HCT116 (cell line): ENCODE data around the gene PLEKHM3. TPM values are rescaled to one million over a fixed set of nuclear protein-coding genes. Genes with fewer than 3 reads are reported as not detected.
A peak's percentile ranks its signal among the peaks of the same experiment; 100 is the strongest.

Experiments
- ATAC-seq: fragments of 200-7000 bp; cut with Tn5 transposase; 2 replicates; pipeline ENCODE4 v1.9.1; 2020; ENCODE audit warnings: mild to moderate bottlenecking, moderate library complexity
- Bru-seq: library from RNA; stranded (reverse); fragments of 400-500 nt; gene quantifications from one replicate; lab custom pipeline; 2021; lab: Mats Ljungman, UMichigan
- BruChase-seq, 2 experiments: library from RNA; stranded (reverse); fragments of 400-500 nt; gene quantifications; one replicate each; lab custom pipeline; 2021; lab: Mats Ljungman, UMichigan
- BruUV-seq: library from RNA; stranded (reverse); fragments of 400-500 nt; replicated peaks from 2 replicates; lab custom pipeline; 2021; lab: Mats Ljungman, UMichigan
- CTCF ChIA-PET: fragments of 300-600 bp; sonication (Branson Sonifier 250); formaldehyde crosslinking; loops from one replicate; lab custom pipeline; 2021; ENCODE audit warnings: antibody characterized with exemption; lab: Charles Lee
- POLR2A ChIA-PET: fragments of 300-600, 350-600 bp; sonication (Branson Sonifier 250); formaldehyde crosslinking; loops from one replicate; lab custom pipeline; 2021; ENCODE audit warnings: antibody characterized with exemption; lab: Charles Lee
- RAD21 ChIA-PET, 2 experiments: fragments of 300-600 bp; sonication (Branson Sonifier 250); formaldehyde crosslinking; loops; one replicate each; lab custom pipeline; 2023; ENCODE audit warnings: low total read pairs in 2 of 2; ENCODE audit not compliant: uncharacterized antibody in 2 of 2, unreplicated experiment in 2 of 2, low non-redundant PET in 1 of 2; lab: Charles Lee
- DNase-seq: peaks from one replicate; pipeline ENCODE4 v3.0.0-alpha.2; 2010; ENCODE audit warnings: low read depth, low spot score
- H2AFZ ChIP-seq: fragments of 200-600 bp; shearing (Covaris generic), sonication (generic); 2 replicates; pipeline ENCODE4 v1.6.1; 2017; ENCODE audit warnings: low read depth, mixed run types, mixed read lengths, antibody characterized with exemption, low read length; ENCODE audit not compliant: poor library complexity, severe bottlenecking
- H3K27ac ChIP-seq: 2 replicates; pipeline ENCODE4 v1.5.1; 2012; ENCODE audit warnings: low read depth, low read length
- H3K27me3 ChIP-seq: fragments of 200-600 bp; sonication (generic); 2 replicates; pipeline ENCODE4 v1.6.1; 2016; ENCODE audit warnings: mixed run types, low read length, mixed read lengths; ENCODE audit not compliant: insufficient read depth
- H3K36me3 ChIP-seq, 2 experiments: fragments of 200-500 bp in 1 of 2; fragments of 200-600 bp in 1 of 2; sonication (Bioruptor generic) in 1 of 2; sonication (generic) in 1 of 2; 2 replicates each; pipeline versions ENCODE4 v1.5.1 to v1.6.1; 2014 to 2016; ENCODE audit warnings: low read length in 2 of 2, inconsistent platforms in 1 of 2, mixed read lengths in 1 of 2, mixed run types in 1 of 2; ENCODE audit not compliant: insufficient read depth in 2 of 2, control insufficient read depth in 1 of 2
- H3K4me1 ChIP-seq, 2 experiments: fragments of 200-600 bp in 1 of 2; sonication (generic) in 1 of 2; 2 replicates each; pipeline versions ENCODE4 v1.5.1 to v1.6.1; 2012 to 2017; ENCODE audit warnings: low read length in 2 of 2, inconsistent platforms in 1 of 2, mild to moderate bottlenecking in 1 of 2, mixed read lengths in 1 of 2, mixed run types in 1 of 2, moderate library complexity in 1 of 2; ENCODE audit not compliant: insufficient read depth in 2 of 2, control insufficient read depth in 1 of 2
- H3K4me2 ChIP-seq: fragments of 200-600 bp; sonication (generic); 2 replicates; pipeline ENCODE4 v1.6.1; 2017; ENCODE audit warnings: mixed run types, low read length, mixed read lengths
- H3K4me3 ChIP-seq, 2 experiments: fragments of 200-600 bp in 1 of 2; sonication (generic) in 1 of 2; replicated peaks in 1 of 2; 2 replicates each; pipeline ENCODE4 v1.5.1; 2011 to 2016; ENCODE audit warnings: low read length in 2 of 2, control low read depth in 1 of 2, low read depth in 1 of 2, mild to moderate bottlenecking in 1 of 2, mixed read lengths in 1 of 2, mixed run types in 1 of 2
- H3K79me2 ChIP-seq: fragments of 200-600 bp; sonication (generic); 2 replicates; pipeline ENCODE4 v1.6.1; 2017; ENCODE audit warnings: mild to moderate bottlenecking, mixed run types, low read length, moderate library complexity, mixed read lengths; ENCODE audit not compliant: insufficient read depth
- H3K9ac ChIP-seq: fragments of 200-600 bp; sonication (generic); 2 replicates; pipeline ENCODE4 v1.6.1; 2016; ENCODE audit warnings: low read length, mixed read lengths
- H3K9me2 ChIP-seq: fragments of 200-600 bp; sonication (generic), shearing (Covaris generic); 2 replicates; pipeline ENCODE4 v1.6.1; 2017; ENCODE audit warnings: mixed run types, mild to moderate bottlenecking, moderate library complexity; ENCODE audit not compliant: insufficient read depth
- H3K9me3 ChIP-seq, 2 experiments: fragments of 200-500 bp in 1 of 2; fragments of 200-600 bp in 1 of 2; sonication (Bioruptor generic) in 1 of 2; sonication (generic) in 1 of 2; 2 replicates each; pipeline ENCODE4 v1.6.1; 2014 to 2017; ENCODE audit warnings: low read length in 2 of 2, mixed read lengths in 2 of 2, inconsistent platforms in 1 of 2, low read depth in 1 of 2, mild to moderate bottlenecking in 1 of 2, mixed run types in 1 of 2, moderate library complexity in 1 of 2; ENCODE audit not compliant: control insufficient read depth in 1 of 2, insufficient read depth in 1 of 2
- H4K20me1 ChIP-seq: fragments of 200-600 bp; sonication (generic), shearing (Covaris generic); 2 replicates; pipeline ENCODE4 v1.6.1; 2017; ENCODE audit warnings: mixed run types, mild to moderate bottlenecking, moderate library complexity; ENCODE audit not compliant: insufficient read depth
- ATF3 ChIP-seq: IDR thresholded peaks from 2 replicates; pipeline ENCODE4 v1.6.1; 2012
- CBX3 ChIP-seq: IDR thresholded peaks from 2 replicates; pipeline ENCODE4 v1.6.1; 2012; ENCODE audit warnings: low read depth
- CEBPB ChIP-seq: IDR thresholded peaks from 2 replicates; pipeline ENCODE4 v1.6.1; 2012; ENCODE audit warnings: low read depth
- EGR1 ChIP-seq: IDR thresholded peaks from 2 replicates; pipeline ENCODE4 v1.6.1; 2012; ENCODE audit warnings: low read depth
- EZH2 ChIP-seq: fragments of 200-600 bp; sonication (generic); IDR thresholded peaks from 2 replicates; pipeline ENCODE4 v1.6.1; 2017; ENCODE audit warnings: antibody characterized with exemption, mixed run types
- EZH2phosphoT487 ChIP-seq: fragments of 200-600 bp; IDR thresholded peaks from 2 replicates; pipeline ENCODE4 v1.6.1; 2018; ENCODE audit warnings: antibody characterized with exemption, borderline replicate concordance
- FOSL1 ChIP-seq: IDR thresholded peaks from 2 replicates; pipeline ENCODE4 v1.6.1; 2012; ENCODE audit warnings: low read depth
- MAX ChIP-seq: IDR thresholded peaks from 2 replicates; pipeline ENCODE4 v1.6.1; 2012
- POLR2A ChIP-seq: IDR thresholded peaks from 2 replicates; pipeline ENCODE4 v1.7.0; 2011; ENCODE audit warnings: borderline replicate concordance; ENCODE audit not compliant: insufficient read depth, insufficient read length; ENCODE audit errors: extremely low read depth
- POLR2AphosphoS5 ChIP-seq: IDR thresholded peaks from 2 replicates; pipeline ENCODE4 v1.6.1; 2011; ENCODE audit warnings: mild to moderate bottlenecking, low read depth, low read length, moderate library complexity
- RAD21 ChIP-seq: IDR thresholded peaks from 2 replicates; pipeline ENCODE4 v1.6.1; 2012; ENCODE audit warnings: low read depth, mild to moderate bottlenecking
- REST ChIP-seq: IDR thresholded peaks from 2 replicates; pipeline ENCODE4 v1.6.1; 2012; ENCODE audit warnings: low read depth
- SIN3A ChIP-seq: IDR thresholded peaks from 2 replicates; pipeline ENCODE4 v1.6.1; 2012; ENCODE audit warnings: low read depth
- SP1 ChIP-seq: IDR thresholded peaks from 2 replicates; pipeline ENCODE4 v1.6.1; 2012; ENCODE audit warnings: low read depth
- SRF ChIP-seq: IDR thresholded peaks from 2 replicates; pipeline ENCODE4 v1.6.1; 2012; ENCODE audit warnings: low read depth
- YY1 ChIP-seq: IDR thresholded peaks from 2 replicates; pipeline ENCODE4 v1.6.1; 2011; ENCODE audit warnings: low read length, low read depth, moderate library complexity, mild to moderate bottlenecking; ENCODE audit not compliant: insufficient replicate concordance; ENCODE audit errors: extremely low read depth
- ZBTB33 ChIP-seq: IDR thresholded peaks from 2 replicates; pipeline ENCODE4 v1.6.1; 2011; ENCODE audit warnings: mild to moderate bottlenecking, low read length, moderate library complexity; ENCODE audit not compliant: insufficient replicate concordance; ENCODE audit errors: extremely low read depth
- ZNF274 ChIP-seq: fragments of 200-500 bp; sonication (Bioruptor generic); IDR thresholded peaks from 2 replicates; pipeline ENCODE4 v1.6.1; 2014; ENCODE audit warnings: mild to moderate bottlenecking, low read depth, low read length, inconsistent platforms
- intact Hi-C: fragments of 100-400 bp; cut with micrococcal nuclease; formaldehyde crosslinking; loops from 2 replicates; pipeline ENCODE4 v1.10.0; 2022
- long read RNA-seq: library from polyadenylated mRNA; unstranded; transcript quantifications from one replicate; pipeline ENCODE4 v2.0.0, GENCODE V29; 2021; ENCODE audit not compliant: unreplicated experiment
- polyA plus RNA-seq: library from polyadenylated mRNA; unstranded; fragments of >200 nt; gene quantifications from 2 replicates; pipeline ENCODE4 v1.2.1, GENCODE V29; 2012; ENCODE audit warnings: missing spikeins
- total RNA-seq: library from RNA; stranded (reverse); gene quantifications from one replicate; pipeline ENCODE4 v1.2.1, GENCODE V29; 2021; ENCODE audit not compliant: unreplicated experiment

PLEKHM3 gene
- total RNA-seq (6.3 TPM), Bru-seq, nascent RNA (percentile 54 among the genes with signal in this experiment), BruChase-seq, experiment 1, labeled RNA remaining after a 6-hour chase (percentile 52 among the genes with signal in this experiment), BruChase-seq, experiment 2, labeled RNA remaining after a 2-hour chase (percentile 47 among the genes with signal in this experiment)
- 2.1 and 2.7 TPM in 2 replicates for polyA plus RNA-seq
- long read RNA-seq, partial matches to known transcripts = 1 of 3 reads
- long read RNA-seq, other reads (novel, unspliced or antisense) = 2 of 3 reads

- peak within 1 kb of the TSS; percentile 80 for H3K4me2 ChIP-seq
- peak within 1 kb of the TSS; percentile 29 for H3K27ac ChIP-seq
- peak within 1 kb of the TSS; percentile 92 for H2AFZ ChIP-seq
- no peaks in the 10 kb centered on the region for H3K79me2 ChIP-seq
- no peaks in the 10 kb centered on the region for H3K27me3 ChIP-seq
- DNase-seq = peak; percentile 71
- RAD21 ChIA-PET = no interaction called here
- peak within 1 kb of the TSS; percentile 63 for H3K9ac ChIP-seq
- POLR2A ChIA-PET = interaction anchor here (1.6 kb wide), 1 partner anchor 9 kb away, joined by 3 read pairs; no protein-coding TSS in a partner anchor
- intact Hi-C loops = no loop called here
- H3K36me3 ChIP-seq = no peaks in the 10 kb centered on the region
- H3K4me3 ChIP-seq = peak within 1 kb of the TSS; percentile 63 to 92
- peak; percentile 97 for ATAC-seq
- peaks cover 2 to 15% of the 10 kb centered on the region in 2 experiments; a peak in 2 of 4 replicates for H3K4me1 ChIP-seq
- H3K9me2 ChIP-seq = no peaks in the 10 kb centered on the region
- TSS peak; percentile 75 for BruUV-seq
- H4K20me1 ChIP-seq = no peaks in the 10 kb centered on the region
- no peaks in the 10 kb centered on the region for H3K9me3 ChIP-seq
- CTCF ChIA-PET = interaction anchor here (1.3 to 2.4 kb wide), 2 partner anchors 15 to 279 kb away, joined by 5 to 10 read pairs; no protein-coding TSS in a partner anchor
- peak; percentile 82 for TF ChIP-seq MAX
- no peak; the same call in none of the 2 replicates for TF ChIP-seq SRF
- TF ChIP-seq POLR2AphosphoS5 = peak; percentile 91
- peak; percentile 86 for TF ChIP-seq YY1
- no peak for TF ChIP-seq FOSL1
- peak; percentile 89 for TF ChIP-seq SIN3A
- TF ChIP-seq POLR2A = no peak
- TF ChIP-seq EZH2phosphoT487 = no peak
- peak; percentile 51 for TF ChIP-seq ZBTB33
- TF ChIP-seq ATF3 = no peak
- no peak for TF ChIP-seq ZNF274
- TF ChIP-seq SP1 = peak; percentile 65; the same call in 1 of the 2 replicates
- no peak for TF ChIP-seq CEBPB
- TF ChIP-seq REST = no peak
- TF ChIP-seq CBX3 = peak; percentile 99
- no peak for TF ChIP-seq EZH2
- TF ChIP-seq EGR1 = no peak
- TF ChIP-seq RAD21 = peak; percentile 25; the same call in 1 of the 2 replicates
Measured at GRCh38 chr2:208025037-208025813, at the start of gene PLEKHM3. PLEKHM3 (minus strand) TSS chr2:208025527; CDS start chr2:208001639, 23,888 bp downstream.
